AG04449 (cell line): ENCODE measurements around the gene RSPO1.
A peak's percentile ranks its signal among the peaks of the same experiment; 100 is the strongest.
"Not testable (repeated sequence)": the region's sequence is repeated elsewhere in the genome, so short reads cannot be mapped to it uniquely, and the experiment has no call there.

Experiments
- CTCF ChIA-PET: fragments of 350-600 bp; formaldehyde crosslinking; extraction: SDS; loops from one replicate; lab custom pipeline; 2021; ENCODE audit warnings: antibody characterized with exemption; lab: Yijun Ruan, JAX
- POLR2A ChIA-PET: fragments of 400-600, 350-600 bp; formaldehyde crosslinking; extraction: SDS; loops from one replicate; lab custom pipeline; 2020; ENCODE audit warnings: antibody characterized with exemption, inconsistent platforms; lab: Yijun Ruan, JAX
- DNase-seq: peaks from one replicate; pipeline ENCODE4 v3.0.0-alpha.2; 2010; ENCODE audit warnings: low read depth, low spot score
- H3K4me3 ChIP-seq: 2 replicates; pipeline ENCODE4 v1.5.1; 2011; ENCODE audit warnings: low read depth, mild to moderate bottlenecking, control low read depth, low read length
- CTCF ChIP-seq: IDR thresholded peaks from one replicate; pipeline ENCODE4 v1.5.1; 2011; ENCODE audit warnings: mild to moderate bottlenecking, moderate library complexity, low read length, control low read depth, inconsistent platforms; ENCODE audit not compliant: insufficient read depth; ENCODE audit errors: missing control alignments

Gene RSPO1

GRCh38 chr1:37634244-37634991 lies at the start of gene RSPO1:
Gene RSPO1 (minus strand): TSS chr1:37634892. CDS start chr1:37629661, 5,231 bp downstream.
- no peak for DNase-seq
- ChIA-PET CTCF (no interaction called here), POLR2A (interaction anchor here (0.6 kb wide), 1 partner anchor 19 kb away, joined by 4 read pairs; no protein-coding TSS in a partner anchor)
- no peak for TF ChIP-seq CTCF
- H3K4me3 ChIP-seq = peak within 1 kb of the TSS; percentile 23

- H3K4me3 ChIP-seq, POLR2A ChIA-PET, DNase-seq: not testable (repeated sequence)
- CTCF ChIA-PET = interaction anchor here (0.6 to 18.6 kb wide), 15 partner anchors 8 to 1167 kb away, joined by 3 to 382 read pairs (median 15); partner anchors contain the start of genes CDCA8, DNALI1, GNL2 and MEAF6
Observed at GRCh38 chr1:37684182-37684581, 49.5 kb upstream of the RSPO1 start.

GRCh38 chr1:37682334-37682987 lies 47.8 kb upstream of the RSPO1 start:
- no peak for DNase-seq
- CTCF ChIA-PET = interaction anchor here (0.7 to 18.6 kb wide), 44 partner anchors 9 to 1166 kb away, joined by 3 to 382 read pairs (median 5); partner anchors contain the start of genes CDCA8, GNL2, MEAF6 and MTF1
- TF ChIP-seq CTCF = peak; percentile 79
- no peak overlapping the region for H3K4me3 ChIP-seq
- POLR2A ChIA-PET = no interaction called here

GRCh38 chr1:37680933-37681332 lies 46.2 kb upstream of the RSPO1 start:
- ChIA-PET CTCF (interaction anchor here (0.7 to 18.6 kb wide), 21 partner anchors 9 to 1165 kb away, joined by 3 to 382 read pairs (median 8); partner anchors contain the start of genes CDCA8, GNL2 and MEAF6), POLR2A (no interaction called here)
- no peak for TF ChIP-seq CTCF
- H3K4me3 ChIP-seq = no peak overlapping the region
- DNase-seq = no peak

- no peak for DNase-seq
- TF ChIP-seq CTCF = no peak
- no peak overlapping the region for H3K4me3 ChIP-seq
- CTCF ChIA-PET = interaction anchor here (1.0 to 18.6 kb wide), 6 partner anchors 9 to 222 kb away, joined by 3 to 382 read pairs (median 30); partner anchors contain the start of genes CDCA8 and GNL2
- POLR2A ChIA-PET = no interaction called here
Observed at GRCh38 chr1:37677808-37678207, 43.1 kb upstream of the RSPO1 start.

- no peak for TF ChIP-seq CTCF
- H3K4me3 ChIP-seq = no peak overlapping the region
- ChIA-PET CTCF (interaction anchor here (0.8 to 18.6 kb wide), 2 partner anchors 14 to 75 kb away, joined by 3 to 382 read pairs; partner anchors contain the start of gene GNL2), POLR2A (interaction anchor here (0.5 to 0.7 kb wide), 2 partner anchors 13 to 107 kb away, joined by 3 to 4 read pairs; a partner anchor contains a TSS)
- no peak for DNase-seq
Observed at GRCh38 chr1:37677143-37677439, 42.4 kb upstream of the RSPO1 start.
